ENCODE results near the gene AKNA. TPM values are rescaled to one million over a fixed set of nuclear protein-coding genes. Genes with fewer than 3 reads are reported as not detected.

AKNA gene
- total RNA-seq, 1 donor from 2014 or later, result 2.6 TPM

- no peak for DNase-seq (ENCODE audit: low read depth)
- FAIRE-seq, result no peak
- Histone ChIP-seq H3K27me3 (ENCODE audit: control insufficient read depth, insufficient read depth, low read length) (no peaks in the 10 kb centered on the region), H3K4me3 (ENCODE audit: low read depth, low read length) (no peak overlapping the region), H3K36me3 (ENCODE audit: control insufficient read depth, insufficient read depth, low read length) (peaks cover 22% of the 10 kb centered on the region)
- TF ChIP-seq CTCF (IDR thresholded peaks at IDR 0.05; ENCODE audit: insufficient read depth, low read length, severe bottlenecking), result no peak
Measured at GRCh38 chr9:114303977-114304376, 83.8 kb downstream of the AKNA start.

GRCh38 chr9:114303571-114303970 is 84.2 kb downstream of the AKNA start:
- H3K36me3 ChIP-seq (ENCODE audit: control insufficient read depth, insufficient read depth, low read length), result peaks cover 19% of the 10 kb centered on the region
- no peak for TF ChIP-seq CTCF (IDR thresholded peaks at IDR 0.05; ENCODE audit: insufficient read depth, low read length, severe bottlenecking)
- FAIRE-seq, result no peak
- H3K27me3 ChIP-seq (ENCODE audit: control insufficient read depth, insufficient read depth, low read length), result no peaks in the 10 kb centered on the region
- no peak for DNase-seq (ENCODE audit: low read depth)
- no peak overlapping the region for H3K4me3 ChIP-seq (ENCODE audit: low read depth, low read length)

- H3K36me3 ChIP-seq (ENCODE audit: control insufficient read depth, insufficient read depth, low read length), result peaks cover 16% of the 10 kb centered on the region
- no peak for FAIRE-seq
- H3K4me3 ChIP-seq (ENCODE audit: low read depth, low read length), result no peak overlapping the region
- DNase-seq (ENCODE audit: low read depth), result no peak
- no peak for TF ChIP-seq CTCF (IDR thresholded peaks at IDR 0.05; ENCODE audit: insufficient read depth, low read length, severe bottlenecking)
- no peaks in the 10 kb centered on the region for H3K27me3 ChIP-seq (ENCODE audit: control insufficient read depth, insufficient read depth, low read length)
Measured at GRCh38 chr9:114302727-114303126, 85.1 kb downstream of the AKNA start.

- no peak for FAIRE-seq
Measured at GRCh38 chr9:114301798-114302565, 85.8 kb downstream of the AKNA start.

GRCh38 chr9:114300846-114301797 is 86.7 kb downstream of the AKNA start:
- no peak for FAIRE-seq
- Histone ChIP-seq H3K36me3 (ENCODE audit: control insufficient read depth, insufficient read depth, low read length) (peaks cover 14% of the 10 kb centered on the region), H3K27me3 (ENCODE audit: control insufficient read depth, insufficient read depth, low read length) (no peaks in the 10 kb centered on the region), H3K4me3 (ENCODE audit: low read depth, low read length) (no peak overlapping the region)
- no peak for DNase-seq (ENCODE audit: low read depth)
- no peak for TF ChIP-seq CTCF (IDR thresholded peaks at IDR 0.05; ENCODE audit: insufficient read depth, low read length, severe bottlenecking)

More at GRCh38 chr9:114301798-114302565, 85.8 kb downstream of the AKNA start:
- Histone ChIP-seq H3K4me3 (ENCODE audit: low read depth, low read length) (no peak overlapping the region), H3K27me3 (ENCODE audit: control insufficient read depth, insufficient read depth, low read length) (no peaks in the 10 kb centered on the region), H3K36me3 (ENCODE audit: control insufficient read depth, insufficient read depth, low read length) (peaks cover 14% of the 10 kb centered on the region)
- TF ChIP-seq CTCF (IDR thresholded peaks at IDR 0.05; ENCODE audit: insufficient read depth, low read length, severe bottlenecking), result no peak
- DNase-seq (ENCODE audit: low read depth), result no peak
